GM12864 (cell line): Measurements from ENCODE around the gene EIF5.
A peak's percentile ranks its signal among the peaks of the same experiment; 100 is the strongest.

Experiments
- DNase-seq: peaks from one replicate; pipeline ENCODE4 v3.0.0-alpha.2; 2011; ENCODE audit warnings: low read depth
- H3K4me3 ChIP-seq: 2 replicates; pipeline ENCODE4 v1.5.1; 2011; ENCODE audit warnings: mild to moderate bottlenecking, low read depth, low read length, control low read depth
- CTCF ChIP-seq: IDR thresholded peaks from 2 replicates; pipeline ENCODE4 v1.5.1; 2011; ENCODE audit warnings: low read depth, mild to moderate bottlenecking, moderate library complexity, low read length, control low read depth, inconsistent platforms; ENCODE audit errors: missing control alignments

EIF5 gene

DNA sequence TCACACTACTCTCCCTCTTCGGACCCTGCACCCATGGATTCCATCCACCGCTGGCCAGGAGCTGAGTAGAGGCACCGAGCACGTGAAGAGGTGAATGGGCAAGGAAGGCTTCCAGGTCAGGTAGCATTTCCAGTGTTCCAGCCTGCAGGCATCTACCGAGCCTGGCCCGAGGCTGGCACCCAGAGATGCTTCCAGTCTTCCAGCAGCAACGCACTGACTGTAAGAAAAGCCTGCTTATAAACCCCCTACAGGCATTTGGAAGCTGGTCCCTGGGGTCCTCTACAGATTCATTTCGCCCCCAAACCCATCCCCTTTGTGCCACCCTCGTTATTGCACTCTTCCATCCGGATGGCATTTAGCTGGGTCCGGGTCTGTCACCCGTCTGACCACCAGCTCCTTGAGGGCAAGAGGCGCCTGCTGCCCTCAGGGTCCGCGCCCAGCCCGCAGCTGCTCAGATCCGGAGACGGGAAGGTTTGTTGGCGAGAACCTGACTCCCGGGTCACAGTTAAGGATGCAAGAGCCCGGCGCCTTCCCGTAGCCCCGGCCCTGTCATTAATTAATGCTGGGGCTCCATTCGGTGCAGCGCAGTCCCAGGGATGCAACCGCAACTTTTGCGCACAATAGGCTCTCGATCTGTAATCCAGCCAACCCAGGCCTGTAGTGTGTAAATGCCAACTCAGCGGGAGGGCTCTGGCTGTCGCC lies 50.6 kb downstream of the EIF5 start:
- DNase-seq, result no peak
- H3K4me3 ChIP-seq, result peak overlapping the region; percentile 88
- TF ChIP-seq CTCF, result no peak

DNA sequence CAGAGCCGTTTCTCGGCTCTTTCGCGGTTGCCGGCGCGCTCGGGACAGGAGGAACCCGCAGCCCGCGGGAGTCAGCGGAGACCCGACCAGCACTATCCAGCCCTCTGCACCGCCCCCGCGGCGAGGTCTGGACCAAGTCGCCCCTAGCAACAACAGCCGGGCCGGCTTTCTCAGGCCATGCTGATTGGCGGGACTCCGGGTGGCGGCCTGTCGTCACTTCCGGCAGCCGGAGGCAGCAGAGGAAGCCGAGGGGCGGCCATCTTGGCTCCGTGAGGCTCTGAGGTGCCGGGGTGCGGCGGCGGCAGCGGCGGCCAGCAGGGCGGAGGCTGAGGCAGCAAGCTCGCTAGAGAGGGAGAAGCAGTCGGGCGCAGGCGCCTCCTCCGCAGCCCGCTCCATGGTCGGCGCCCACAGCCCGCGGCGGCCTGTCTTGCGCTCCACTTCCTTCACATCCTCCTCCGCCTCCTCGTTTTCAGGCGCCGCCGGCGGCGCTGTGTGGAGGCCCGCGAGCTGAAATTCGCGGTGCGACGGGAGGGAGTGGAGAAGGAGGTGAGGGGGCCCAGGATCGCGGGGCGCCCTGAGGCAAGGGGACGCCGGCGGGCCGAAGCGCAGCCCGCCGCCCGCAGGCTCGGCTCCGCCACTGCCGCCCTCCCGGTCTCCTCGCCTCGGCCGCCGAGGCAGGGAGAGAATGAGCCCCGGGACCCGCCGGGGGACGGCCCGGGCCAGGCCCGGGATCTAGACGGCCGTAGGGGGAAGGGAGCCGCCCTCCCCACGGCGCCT lies 51.3 kb downstream of the EIF5 start, which contains the start of gene MARK3:
Gene MARK3 (plus strand): TSS at position 264 of the 777 bp plus-strand sequence. CDS start 615 bp downstream, outside the sequence.
- H3K4me3 ChIP-seq, result peak within 1 kb of the TSS; percentile 88
- peak; percentile 16 for TF ChIP-seq CTCF
- DNase-seq, result peak; percentile 86

GRCh38 chr14:103385929-103386712 lies 52.1 kb downstream of the EIF5 start:
- no peak for TF ChIP-seq CTCF
- no peak for DNase-seq
- H3K4me3 ChIP-seq, result peak overlapping the region; percentile 88

GRCh38 chr14:103386713-103387329 lies 52.8 kb downstream of the EIF5 start:
- no peak for DNase-seq
- no peak for TF ChIP-seq CTCF
- H3K4me3 ChIP-seq, result peak overlapping the region; percentile 88

DNA sequence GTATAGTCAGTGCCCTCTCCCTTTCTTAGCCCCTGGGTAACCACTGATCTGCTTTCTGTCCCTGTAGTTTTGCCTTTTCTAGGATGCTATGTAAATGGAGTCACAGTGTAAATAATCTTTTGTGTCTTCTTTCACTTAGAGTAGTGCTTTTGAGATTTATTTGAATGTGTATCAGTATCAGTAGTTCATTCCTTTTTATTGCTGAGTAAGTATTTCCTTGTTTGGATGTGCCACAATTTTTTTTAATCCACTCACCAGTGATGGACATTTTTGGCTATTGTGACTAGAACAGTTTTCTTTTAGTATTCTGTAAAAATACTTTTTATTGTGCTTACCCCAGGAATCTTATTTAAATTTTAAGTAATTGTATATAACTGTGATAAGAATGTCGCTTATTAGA lies 54.6 kb downstream of the EIF5 start:
- no peak for TF ChIP-seq CTCF
- DNase-seq, result no peak
- H3K4me3 ChIP-seq, result no peak overlapping the region

DNA sequence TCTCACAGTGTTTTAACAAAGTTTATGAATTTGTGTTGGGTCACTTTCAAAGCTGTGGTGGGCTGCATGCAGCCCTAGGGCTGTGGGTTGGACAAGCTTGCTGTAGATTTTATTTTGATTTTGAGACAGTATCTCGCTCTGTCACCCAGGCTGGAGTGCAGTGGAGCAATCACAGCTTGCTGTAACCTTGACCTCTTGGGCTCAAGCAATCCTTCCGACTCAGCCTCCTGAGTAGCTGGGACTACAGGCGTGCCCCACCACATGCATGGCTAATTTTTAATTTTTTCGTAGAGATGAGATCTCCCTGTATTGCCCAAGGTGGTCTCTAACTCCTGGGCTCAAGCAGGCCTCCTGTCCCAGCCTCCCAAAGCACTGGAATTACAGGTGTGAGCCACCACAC lies 56.6 kb downstream of the EIF5 start:
- no peak for TF ChIP-seq CTCF
- DNase-seq, result no peak
- H3K4me3 ChIP-seq, result no peak overlapping the region
